Activated CD8-positive, alpha-beta memory T cell treated with anti-CD3 and anti-CD28 coated beads for 36 hours (primary cell): ENCODE results near the gene SLC35A2. TPM values are rescaled to one million over a fixed set of nuclear protein-coding genes. Genes with fewer than 3 reads are reported as not detected.

ENCODE experiments used
- CTCF ChIA-PET: fragments of 350-600 bp; sonication (Branson Sonifier 250); formaldehyde crosslinking; loops from one replicate; lab custom pipeline; 2021; ENCODE audit warnings: antibody characterized with exemption; lab: Charles Lee
- POLR2A ChIA-PET: fragments of 350-600 bp; sonication (Branson Sonifier 250); formaldehyde crosslinking; loops from one replicate; lab custom pipeline; 2021; ENCODE audit warnings: antibody characterized with exemption; lab: Charles Lee
- total RNA-seq, 2 experiments: library from RNA; stranded (reverse); gene quantifications; one replicate each; pipeline ENCODE4 v1.2.3, GENCODE V29; 2021

Gene SLC35A2
- total RNA-seq, 2 experiments from 2014 or later: 27.3 to 29.7 TPM

DNA sequence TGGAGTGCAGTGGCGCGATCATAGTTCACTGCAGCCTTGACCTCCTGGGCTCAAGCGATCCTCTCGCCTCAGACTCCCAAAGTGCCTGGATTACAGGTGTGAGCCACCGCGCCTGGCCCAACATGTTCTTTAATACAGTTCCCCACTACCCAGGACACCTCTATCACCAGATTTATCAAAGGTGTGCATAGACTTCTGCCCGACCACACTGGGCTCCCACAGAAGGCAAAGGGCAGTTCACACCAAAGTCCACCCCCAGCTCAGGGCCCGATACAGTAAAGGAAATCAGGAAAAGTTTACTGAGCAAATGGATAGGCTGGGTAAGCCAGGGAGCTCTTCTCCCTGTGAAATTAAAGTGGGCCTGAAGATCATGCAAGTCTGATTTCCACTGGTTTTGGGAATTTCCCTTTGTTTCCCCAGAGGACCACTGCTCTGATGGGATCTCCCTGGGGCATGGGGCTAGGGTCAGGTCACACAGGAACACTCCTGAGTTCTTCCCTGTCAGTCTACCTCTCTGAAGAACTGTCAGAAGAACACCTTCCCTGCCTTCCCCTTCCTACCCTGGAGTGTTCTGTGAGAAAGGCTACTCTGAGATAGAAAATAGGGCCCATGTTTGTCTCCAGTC, 25.1 kb upstream of the SLC35A2 start:
- POLR2A ChIA-PET: interaction anchor here (1.1 to 6.7 kb wide), 4 partner anchors 10 to 25 kb away, joined by 3 to 76 read pairs (median 8); partner anchors contain the start of genes PIM2 and SLC35A2

DNA sequence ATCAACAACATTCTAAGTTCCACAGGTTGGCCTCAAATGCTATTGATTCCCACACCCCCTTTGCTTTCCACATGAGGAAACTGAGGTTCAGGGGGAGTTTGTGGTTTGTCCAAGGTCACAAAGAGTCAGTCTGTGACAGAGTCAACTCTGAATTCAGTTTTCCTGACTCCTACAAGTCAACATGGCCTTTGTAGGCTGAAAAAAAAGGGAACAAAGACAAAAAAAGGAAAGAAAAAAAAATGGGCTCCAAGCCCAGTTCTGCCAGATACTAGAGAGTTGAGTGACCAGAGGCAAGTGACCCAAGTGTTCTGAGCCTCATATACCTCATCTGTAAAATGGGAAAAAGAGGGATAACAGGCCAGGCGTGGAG, 23.8 kb upstream of the SLC35A2 start:
- CTCF ChIA-PET: interaction anchor here (0.6 to 0.7 kb wide), 2 partner anchors 15 to 81 kb away, joined by 3 to 6 read pairs; no protein-coding TSS in a partner anchor
- POLR2A ChIA-PET: interaction anchor here (6.7 kb wide), 1 partner anchor 16 kb away, joined by 76 read pairs; the partner anchor contains the start of gene PIM2

More for the DNA sequence above, 25.1 kb upstream of the SLC35A2 start:
- CTCF ChIA-PET: interaction anchor here (1.0 to 2.0 kb wide), 5 partner anchors 13 to 305 kb away, joined by 3 to 9 read pairs (median 5); partner anchors contain the start of gene SLC35A2

DNA sequence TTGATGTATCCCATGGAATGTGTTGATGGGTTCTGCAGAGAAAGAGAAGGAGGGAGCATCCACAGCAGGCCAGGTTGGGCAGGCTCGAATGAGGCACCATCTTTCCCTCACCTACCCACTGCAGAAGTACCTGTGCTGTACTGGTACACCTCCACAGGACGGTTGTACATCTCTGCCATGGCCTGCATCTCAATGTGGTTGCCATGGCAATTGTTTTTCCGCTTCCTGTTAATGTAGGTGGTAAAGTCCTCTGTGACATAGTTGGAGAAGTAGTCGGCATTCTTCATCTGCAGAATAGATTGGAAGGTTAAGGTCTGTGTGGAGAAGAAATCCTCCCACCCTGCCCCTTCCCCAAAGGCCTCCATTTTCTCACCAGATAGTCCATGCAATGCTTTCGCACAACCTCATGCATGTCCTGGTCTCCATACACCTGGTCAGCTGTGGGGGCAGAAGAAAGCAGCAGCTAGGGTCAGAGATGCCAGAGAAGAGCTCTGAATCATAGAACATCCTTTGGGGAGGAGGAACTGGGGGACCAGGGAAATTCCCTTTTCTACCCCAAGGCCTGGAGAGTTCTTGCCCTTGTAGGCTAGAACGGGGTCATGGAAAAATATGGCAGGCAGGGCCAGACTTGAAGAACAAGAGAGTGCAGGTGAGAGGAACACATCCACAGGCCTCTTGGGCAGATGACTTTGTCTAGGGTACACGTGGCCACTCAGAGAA, 23.3 kb upstream of the SLC35A2 start:
- ChIA-PET CTCF (interaction anchor here (0.6 to 0.9 kb wide), 2 partner anchors 15 to 80 kb away, joined by 3 to 4 read pairs; no protein-coding TSS in a partner anchor), POLR2A (no interaction called here)

DNA sequence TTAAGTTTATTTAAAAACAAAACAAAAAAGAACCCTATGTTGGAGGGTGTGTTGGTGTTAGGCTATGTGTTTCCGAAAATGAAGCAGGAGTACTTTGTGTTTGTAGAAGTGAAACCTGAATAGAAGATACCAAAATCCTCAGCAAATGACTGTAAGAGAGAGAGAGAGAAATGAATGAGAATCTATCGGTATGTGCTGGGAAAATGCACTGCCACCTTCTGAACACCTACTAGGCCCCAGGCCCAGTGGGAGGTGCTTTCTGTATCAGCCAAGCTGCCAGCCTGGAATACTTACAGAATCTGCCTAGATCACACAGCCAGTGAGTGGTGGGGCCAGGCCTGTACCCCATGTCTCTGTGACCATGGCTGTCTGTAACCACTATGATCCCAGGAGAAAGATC, 22.3 kb upstream of the SLC35A2 start:
- CTCF ChIA-PET: interaction anchor here (0.9 kb wide), 1 partner anchor 14 kb away, joined by 4 read pairs; no protein-coding TSS in a partner anchor
- POLR2A ChIA-PET: interaction anchor here (0.7 kb wide), 1 partner anchor 197 kb away, joined by 5 read pairs; no protein-coding TSS in a partner anchor

DNA sequence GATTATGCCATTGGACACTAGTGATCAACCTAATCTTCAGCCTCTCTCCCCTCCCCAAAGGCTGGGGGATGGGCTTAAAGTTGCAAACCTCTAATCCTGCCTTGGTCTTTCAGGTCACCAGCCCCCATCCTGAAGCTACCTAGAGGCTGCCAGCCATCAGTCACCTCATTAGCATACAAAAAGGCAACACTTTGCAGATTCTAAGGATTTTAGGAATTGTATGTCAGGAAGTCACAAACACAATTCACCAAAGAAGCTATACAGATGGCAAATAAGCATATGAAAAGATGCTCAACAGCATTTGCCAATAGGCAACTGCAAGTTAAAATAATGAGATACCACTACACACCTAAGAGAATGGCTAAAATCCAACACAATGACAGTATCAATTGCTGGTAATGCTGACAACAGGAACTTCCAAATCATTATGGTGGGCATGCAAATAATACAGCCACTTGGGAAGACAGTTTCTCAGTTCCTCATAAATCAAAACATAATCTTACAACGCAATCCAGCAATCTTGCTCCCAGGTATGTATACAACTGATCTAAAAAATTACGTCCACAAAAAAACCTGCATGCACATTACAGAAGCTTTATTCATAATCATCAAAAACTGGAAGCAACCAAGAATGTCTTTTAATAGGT, 16.4 kb upstream of the SLC35A2 start:
- ChIA-PET POLR2A (no interaction called here), CTCF (no interaction called here)

DNA sequence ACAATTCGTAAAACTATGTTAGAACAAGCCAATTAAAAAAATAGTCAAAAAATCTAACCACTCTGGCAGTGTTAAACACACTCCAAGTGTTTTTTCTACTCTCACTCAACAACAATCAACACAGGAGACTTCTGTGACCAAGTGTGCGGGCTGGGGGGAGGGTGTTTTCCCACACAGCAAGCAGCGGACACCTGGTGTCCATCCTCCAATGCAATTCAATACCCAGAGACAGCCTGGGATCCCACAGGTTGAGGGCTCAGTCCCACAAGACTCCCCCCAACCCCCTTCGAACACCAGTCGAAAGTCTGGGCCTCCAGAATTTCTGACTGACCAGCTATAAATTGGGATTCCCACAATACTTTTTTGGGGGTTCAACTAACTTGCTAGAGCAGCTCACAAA, 15.7 kb upstream of the SLC35A2 start:
- POLR2A ChIA-PET: no interaction called here

DNA sequence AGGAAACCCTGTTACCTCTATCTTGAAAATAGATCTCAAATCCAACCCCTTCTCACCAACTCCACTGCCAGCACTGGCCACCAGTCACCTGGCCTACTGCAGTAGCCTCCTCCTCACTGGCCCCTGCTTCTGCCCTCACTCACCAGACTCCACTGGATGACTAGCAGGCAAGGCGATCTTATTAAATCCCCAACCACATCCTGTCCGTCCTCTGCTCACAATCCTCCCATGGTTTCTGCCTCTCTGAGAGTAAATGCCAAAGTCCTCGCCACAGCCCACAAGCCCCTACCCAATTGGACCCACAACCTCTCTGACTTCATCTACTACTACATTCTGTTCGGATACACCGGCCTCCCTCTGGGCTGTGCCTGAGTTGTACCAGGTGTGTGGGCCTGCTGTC, 12.8 kb upstream of the SLC35A2 start:
- CTCF ChIA-PET: interaction anchor here (1.1 kb wide), 1 partner anchor 13 kb away, joined by 5 read pairs; no protein-coding TSS in a partner anchor

More for the DNA sequence above, 15.7 kb upstream of the SLC35A2 start:
- CTCF ChIA-PET: no interaction called here

DNA sequence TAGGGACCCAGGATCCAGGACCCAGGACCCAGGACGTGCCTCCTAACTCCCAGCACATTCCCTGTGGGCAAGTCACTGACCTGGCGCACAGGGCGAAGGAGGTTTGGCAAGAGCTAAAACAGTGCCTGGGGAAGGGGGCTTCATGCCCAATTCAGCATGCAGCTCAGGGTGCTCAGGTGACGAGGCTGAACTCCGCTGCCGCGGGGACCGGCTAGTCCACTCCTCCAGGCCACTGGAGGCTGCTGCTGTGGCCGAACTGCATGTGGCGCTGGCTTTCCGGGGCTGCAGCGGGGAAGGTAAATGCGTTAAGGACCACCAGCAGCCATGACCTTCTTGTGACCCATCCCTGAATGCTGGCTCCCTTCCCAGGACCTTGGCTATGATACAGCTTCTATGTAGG, 12.3 kb upstream of the SLC35A2 start:
- POLR2A ChIA-PET: no interaction called here
- CTCF ChIA-PET: interaction anchor here (1.1 kb wide), 1 partner anchor 13 kb away, joined by 5 read pairs; no protein-coding TSS in a partner anchor

More for the DNA sequence above, 12.8 kb upstream of the SLC35A2 start:
- POLR2A ChIA-PET: no interaction called here

DNA sequence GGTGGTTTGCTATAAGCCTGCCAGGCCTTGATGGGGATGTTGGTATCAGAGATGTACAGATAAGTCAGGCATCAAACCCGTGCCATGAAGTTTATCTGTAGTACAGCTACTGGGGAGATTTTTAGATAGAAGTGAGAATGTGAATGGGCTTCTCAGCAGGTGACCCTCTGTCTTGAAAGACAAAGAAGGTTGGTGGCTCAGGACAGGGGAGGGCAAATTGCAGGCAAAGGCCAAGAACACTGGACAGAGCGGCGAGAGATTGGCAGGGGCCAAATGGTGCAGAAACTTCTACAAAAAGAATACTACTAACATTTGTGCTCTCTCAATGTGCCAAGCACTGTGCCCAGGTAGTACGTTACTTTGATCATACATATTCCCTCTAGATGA, 9.3 kb upstream of the SLC35A2 start:
- ChIA-PET CTCF (interaction anchor here (0.6 to 2.6 kb wide), 5 partner anchors 15 to 26 kb away, joined by 3 to 13 read pairs (median 6); partner anchors contain the start of gene PQBP1), POLR2A (interaction anchor here (0.8 to 3.4 kb wide), 3 partner anchors 9 to 24 kb away, joined by 3 to 76 read pairs (median 4); partner anchors contain the start of gene SLC35A2)

DNA sequence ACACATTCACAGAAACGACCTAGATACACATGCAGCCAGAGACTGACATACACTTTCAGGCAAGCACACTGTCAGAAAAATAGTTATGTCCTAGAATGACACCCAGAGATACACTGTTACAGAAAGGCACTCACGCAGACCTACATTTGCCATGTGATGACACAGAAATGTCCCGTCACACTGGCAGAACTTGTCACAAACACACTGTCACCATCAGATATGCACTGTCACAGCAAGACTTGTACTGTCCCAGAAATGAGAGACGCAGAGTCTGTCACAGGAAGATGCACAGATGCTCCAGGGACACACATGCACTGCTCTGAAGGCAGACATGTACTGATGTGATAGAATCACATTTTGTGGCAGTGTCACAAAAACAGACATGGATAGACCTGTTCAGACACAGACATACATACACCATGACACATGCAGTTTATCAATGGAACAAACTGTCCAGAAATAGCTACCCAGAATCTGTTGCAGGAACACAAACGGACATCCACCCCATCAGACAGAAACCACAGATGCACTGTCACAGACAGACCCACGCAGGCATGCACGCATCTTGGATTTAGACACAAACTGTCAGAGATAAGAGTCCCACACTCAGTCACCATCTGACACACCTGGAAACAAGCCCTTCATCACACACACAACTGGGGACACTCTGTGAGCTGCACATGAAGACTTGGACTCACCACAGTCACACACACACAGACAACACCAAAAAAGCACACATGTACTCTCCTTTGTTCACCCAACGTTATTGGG, 8.7 kb upstream of the SLC35A2 start:
- POLR2A ChIA-PET: interaction anchor here (0.8 to 3.4 kb wide), 5 partner anchors 8 to 39 kb away, joined by 3 to 76 read pairs (median 4); partner anchors contain the start of gene SLC35A2
- CTCF ChIA-PET: interaction anchor here (0.6 to 2.6 kb wide), 6 partner anchors 14 to 26 kb away, joined by 3 to 13 read pairs (median 5); partner anchors contain the start of gene PQBP1

DNA sequence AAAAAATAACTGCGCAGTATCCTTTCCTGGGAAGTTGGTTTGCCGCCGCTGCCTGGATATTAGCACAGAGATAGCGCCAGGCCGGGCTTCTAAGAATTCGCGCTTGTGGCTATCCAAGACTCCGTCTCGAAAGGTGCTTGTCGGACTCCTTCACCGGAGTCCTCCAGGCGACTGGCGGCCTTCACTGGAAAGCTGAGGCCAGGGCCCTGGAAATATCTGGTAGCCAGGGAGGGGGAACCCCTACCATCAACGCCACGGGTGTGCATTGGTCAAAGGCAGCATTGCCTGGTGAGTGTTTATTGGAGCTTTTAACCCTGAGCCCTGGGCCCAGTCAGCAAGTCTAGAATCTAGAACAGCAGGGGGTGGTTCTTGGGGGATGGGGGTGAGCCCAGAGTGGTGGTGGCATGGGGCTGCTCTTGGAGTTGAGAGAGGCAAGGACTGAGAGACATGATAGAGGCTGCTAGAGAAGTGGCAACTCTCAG, 8.0 kb upstream of the SLC35A2 start:
- CTCF ChIA-PET: interaction anchor here (1.0 to 2.6 kb wide), 3 partner anchors 15 to 21 kb away, joined by 4 to 13 read pairs (median 9); no protein-coding TSS in a partner anchor
- POLR2A ChIA-PET: interaction anchor here (1.0 to 3.4 kb wide), 3 partner anchors 19 to 39 kb away, joined by 3 to 76 read pairs (median 6); no protein-coding TSS in a partner anchor

DNA sequence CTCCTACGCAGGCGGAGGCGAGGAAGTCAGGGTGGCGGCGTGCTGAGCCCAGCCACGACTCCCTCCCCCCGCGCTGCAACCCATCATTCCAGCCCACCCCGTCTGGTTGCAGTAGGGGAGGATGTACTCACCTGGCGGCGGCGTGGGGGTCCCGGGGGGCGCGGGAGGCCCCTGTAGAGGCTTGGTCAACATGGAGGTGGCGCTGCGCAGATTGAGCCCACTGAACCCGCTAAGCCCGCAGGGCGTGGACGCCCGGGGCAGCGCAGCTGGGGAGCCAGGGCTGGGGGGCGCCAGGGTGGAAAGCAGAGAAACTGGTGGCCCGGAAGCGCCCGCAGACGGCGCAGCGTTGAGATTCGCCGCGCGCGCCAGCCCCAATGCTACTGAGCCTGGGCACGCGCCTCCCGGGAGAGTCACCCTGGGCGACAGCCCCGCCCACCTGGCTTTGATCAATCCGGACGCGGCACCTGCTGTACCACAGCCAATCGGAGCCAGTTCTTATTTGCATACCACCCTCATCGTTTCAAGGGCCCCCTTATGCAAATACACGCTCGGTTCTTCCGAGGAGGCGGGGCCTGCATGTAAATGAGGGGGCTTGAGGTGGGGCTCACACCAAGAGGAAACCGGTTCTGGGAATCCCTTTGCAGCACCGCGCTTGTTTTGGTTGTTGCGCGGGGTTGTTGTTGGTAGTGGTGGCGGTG, 7.3 kb upstream of the SLC35A2 start, which contains the start of gene PIM2:
PIM2 (minus strand) TSS at position 382 of the 698 bp plus-strand sequence; CDS start at position 192, 190 bp downstream.
- CTCF ChIA-PET: interaction anchor here (1.3 to 2.6 kb wide), 4 partner anchors 17 to 22 kb away, joined by 3 to 13 read pairs (median 6); no protein-coding TSS in a partner anchor
- POLR2A ChIA-PET: interaction anchor here (1.0 to 3.4 kb wide), 3 partner anchors 20 to 40 kb away, joined by 3 to 76 read pairs (median 6); no protein-coding TSS in a partner anchor

DNA sequence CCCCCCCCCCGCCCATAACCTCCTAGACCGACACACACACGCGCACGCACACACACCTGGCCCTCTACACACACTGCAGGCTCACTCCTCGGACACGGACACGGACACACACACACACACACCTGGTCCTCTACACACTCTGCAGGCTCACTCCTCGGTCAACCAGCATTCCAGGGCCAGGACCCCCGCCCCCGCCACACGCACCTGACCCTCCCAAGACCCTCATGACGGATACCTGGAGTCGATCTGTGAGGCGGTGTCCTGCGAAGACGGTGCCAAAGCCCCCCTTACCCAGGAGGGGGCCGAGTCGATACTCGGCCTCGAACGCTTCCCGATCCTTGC, 6.8 kb upstream of the SLC35A2 start:
- POLR2A ChIA-PET: interaction anchor here (3.4 kb wide), 1 partner anchor 20 kb away, joined by 76 read pairs; no protein-coding TSS in a partner anchor
- CTCF ChIA-PET: interaction anchor here (1.3 to 1.4 kb wide), 2 partner anchors 18 to 19 kb away, joined by 3 read pairs; no protein-coding TSS in a partner anchor

DNA sequence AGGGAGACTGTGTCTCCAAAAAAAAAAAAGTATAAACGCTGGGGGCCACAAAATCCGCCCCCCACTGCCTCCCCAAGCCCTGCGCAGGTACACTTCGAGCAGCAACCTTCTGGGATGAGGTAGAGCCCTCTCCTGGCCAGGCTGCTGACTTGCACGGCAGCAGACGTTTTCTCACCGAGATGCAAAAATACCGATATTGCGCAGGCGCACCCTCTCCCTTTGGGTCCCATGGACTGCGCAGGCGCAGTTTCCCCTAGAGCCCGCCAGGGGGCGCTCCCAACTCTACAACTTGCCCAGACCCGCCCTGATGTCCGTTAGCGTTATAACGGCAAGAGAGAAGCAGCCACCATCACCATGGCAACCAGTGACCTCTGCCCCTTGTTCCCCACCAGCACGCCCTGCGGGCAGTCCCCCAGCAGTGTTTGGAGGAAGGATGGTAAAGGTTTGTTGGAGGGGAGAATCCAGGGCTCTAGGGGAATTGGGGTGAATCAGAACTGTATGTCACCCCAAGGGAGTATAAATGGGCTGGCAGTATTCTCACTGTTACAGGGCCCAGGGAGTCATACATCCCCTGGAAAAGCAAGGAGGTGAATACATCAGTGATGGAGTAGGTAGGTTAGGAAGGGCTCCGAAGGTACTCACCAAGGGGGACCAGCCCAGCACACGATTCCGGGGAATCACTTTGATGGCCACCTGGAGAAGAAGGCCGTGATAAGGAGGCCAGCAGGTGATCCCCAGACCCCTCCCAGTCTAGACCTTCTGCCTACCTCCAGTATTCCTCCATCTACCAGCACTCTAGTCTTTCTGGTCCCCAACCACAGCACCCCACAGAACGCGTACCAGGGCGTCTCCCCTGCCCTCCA, 5.9 kb upstream of the SLC35A2 start:
- ChIA-PET CTCF (interaction anchor here (0.7 to 1.4 kb wide), 4 partner anchors 19 to 26 kb away, joined by 3 to 5 read pairs (median 4); no protein-coding TSS in a partner anchor), POLR2A (interaction anchor here (3.4 kb wide), 1 partner anchor 21 kb away, joined by 76 read pairs; no protein-coding TSS in a partner anchor)

DNA sequence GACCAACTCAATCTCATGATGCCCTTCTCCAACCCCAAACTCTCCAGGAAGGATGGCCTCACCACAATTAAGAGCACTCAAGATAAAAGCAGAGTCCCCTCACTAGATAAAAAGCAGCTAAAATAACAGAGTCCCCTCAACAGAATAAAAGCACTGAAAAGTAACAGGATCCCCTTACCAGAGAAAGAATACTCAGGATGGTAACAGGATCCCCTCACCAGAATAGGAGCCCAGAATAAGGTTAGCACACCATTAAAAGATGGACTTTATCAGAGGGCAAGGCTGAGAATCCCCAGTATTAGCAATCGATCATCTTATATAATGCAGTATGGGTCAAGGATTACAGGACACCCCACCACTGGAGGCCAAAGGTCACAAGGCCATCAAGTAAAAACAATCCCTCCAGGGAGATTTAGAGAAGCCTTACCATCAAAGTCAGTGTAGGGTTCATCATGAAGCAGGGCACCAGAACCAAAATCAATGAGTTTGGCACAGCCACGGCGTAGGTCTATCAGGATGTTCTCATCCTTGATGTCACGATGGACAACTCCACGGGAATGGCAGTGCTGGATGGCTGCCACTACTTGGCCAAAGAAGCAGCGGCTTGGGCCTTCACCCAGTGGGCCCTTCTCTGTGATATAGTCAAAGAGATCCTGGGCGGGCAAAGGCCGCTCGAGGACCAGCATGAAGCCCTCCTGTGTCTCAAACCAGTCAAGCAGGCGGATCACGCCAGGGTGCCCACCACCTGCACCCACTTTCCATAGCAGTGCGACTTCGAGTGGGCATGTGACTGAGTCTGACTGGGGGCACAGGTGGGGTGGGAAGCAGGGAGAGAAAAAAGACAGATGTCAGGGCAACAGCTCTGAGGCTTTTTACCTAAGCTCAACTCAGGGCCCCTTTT, 3.4 kb upstream of the SLC35A2 start:
- ChIA-PET POLR2A (no interaction called here), CTCF (interaction anchor here (1.0 to 1.5 kb wide), 2 partner anchors 12 to 24 kb away, joined by 3 to 5 read pairs; no protein-coding TSS in a partner anchor)
